SKM-1 treated with dmso at 0.1 percent for 144 hours (cell line): ENCODE results near the gene ORAI1.
"Not testable (repeated sequence)": the region's sequence is repeated elsewhere in the genome, so short reads cannot be mapped to it uniquely, and the experiment has no call there.

ENCODE experiments used
- DNase-seq: peaks from one replicate; lab custom pipeline; 2025; ENCODE audit not compliant: unreplicated experiment; lab: John Stamatoyannopoulos, UW

ORAI1 gene

GRCh38 chr12:121603581-121603980 lies 22.7 kb upstream of the ORAI1 start:
- no peak for DNase-seq

DNA sequence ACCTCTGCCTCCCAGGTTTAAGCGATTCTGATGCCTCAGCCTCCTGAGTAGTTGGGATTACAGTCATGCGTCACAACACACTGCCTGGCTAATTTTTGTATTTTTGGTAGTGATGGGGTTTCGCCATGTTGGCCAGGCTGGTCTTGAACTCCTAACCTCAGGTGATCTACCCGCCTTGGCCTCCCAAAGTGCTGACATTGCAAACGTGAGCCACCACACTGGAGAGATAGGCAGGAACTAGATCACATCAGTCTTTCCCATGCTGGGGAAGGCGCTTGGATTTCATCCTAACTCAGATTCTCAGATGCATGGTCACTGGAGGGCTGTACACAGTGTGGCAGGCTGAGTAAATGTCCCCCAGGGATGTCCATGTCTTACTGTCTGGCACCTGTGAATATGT lies 18.0 kb upstream of the ORAI1 start:
- DNase-seq: no peak

DNA sequence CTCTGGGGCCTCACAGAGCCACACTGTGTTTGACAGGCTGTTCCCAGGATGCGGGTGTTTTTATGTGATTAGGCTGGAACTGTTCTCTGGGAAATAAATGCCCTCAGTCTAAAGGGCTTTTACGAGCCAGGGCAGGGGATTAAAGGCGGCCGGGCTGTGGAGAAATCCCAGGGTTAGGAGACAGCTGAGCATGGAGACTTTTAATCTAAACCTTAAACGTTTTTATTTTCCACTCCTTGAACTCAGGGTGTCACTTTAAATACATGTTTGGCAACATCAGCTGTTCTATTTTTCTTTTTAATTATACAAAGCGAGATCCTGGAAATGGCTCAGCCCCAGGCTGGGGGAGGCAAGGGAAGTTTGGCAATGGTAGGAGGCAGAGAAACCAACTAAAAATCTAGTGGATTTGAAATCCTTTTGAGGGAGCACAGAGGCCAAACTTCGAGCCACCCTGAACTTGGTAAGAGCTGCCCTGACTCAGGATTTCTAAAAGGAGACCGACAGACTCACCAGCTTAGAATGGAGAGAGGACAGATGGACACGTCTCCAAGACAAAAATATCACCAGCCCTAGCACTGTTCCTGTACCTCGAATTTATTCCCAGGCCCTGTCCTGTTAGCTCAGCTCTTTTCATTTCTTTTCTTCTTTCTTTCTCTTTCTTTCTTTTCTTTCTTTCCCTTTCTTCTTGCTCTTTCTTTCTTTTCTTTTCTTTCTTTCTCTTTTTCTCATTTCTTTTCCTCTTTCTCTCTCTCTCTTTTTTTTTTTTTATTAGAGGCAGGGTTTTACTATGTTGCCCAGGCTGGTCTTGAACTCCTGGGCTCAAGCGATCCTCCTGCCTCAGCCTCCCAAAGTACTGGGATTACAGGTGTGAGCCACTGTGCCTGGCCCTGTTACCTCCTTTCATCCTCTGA lies 15.8 kb upstream of the ORAI1 start:
- no peak for DNase-seq

DNA sequence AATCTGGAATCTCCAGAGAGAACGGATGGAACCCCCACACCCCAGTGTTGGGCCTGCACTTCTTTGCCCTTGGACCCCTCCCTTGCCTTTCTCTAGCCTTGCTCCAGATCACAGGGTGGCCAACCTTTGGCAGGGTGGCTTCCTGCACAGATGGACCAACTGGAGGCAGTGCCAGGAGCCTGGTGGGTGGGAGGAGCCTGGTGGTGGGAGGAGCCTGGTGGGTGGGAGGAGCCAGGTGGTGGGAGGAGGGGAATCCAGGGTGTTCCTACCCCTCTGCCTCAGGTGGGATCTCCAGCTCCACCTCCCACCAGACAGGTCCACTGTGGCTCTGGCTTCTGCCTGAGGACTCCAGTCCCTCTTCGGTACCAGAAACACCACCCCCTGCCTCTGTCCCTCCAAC lies 15.0 kb upstream of the ORAI1 start:
- DNase-seq: no peak

DNA sequence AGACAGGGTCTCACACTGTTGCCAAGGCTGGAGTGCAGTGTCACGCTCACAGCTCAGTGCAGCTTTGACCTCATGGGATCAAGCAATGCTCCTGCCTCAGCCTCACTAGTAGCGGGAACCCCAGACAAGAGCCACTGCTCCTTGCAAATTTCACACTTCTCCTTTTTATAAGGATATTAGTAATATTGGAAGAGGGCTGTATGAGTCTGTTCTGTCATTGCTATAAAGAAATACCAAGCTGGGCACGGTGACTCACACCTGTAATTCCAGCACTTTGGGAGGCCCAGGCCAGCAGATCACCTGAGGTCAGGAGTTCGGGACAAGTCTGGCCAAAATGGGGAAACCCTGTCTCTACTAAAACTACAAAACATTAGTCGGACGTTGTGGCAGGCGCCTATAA lies 12.9 kb upstream of the ORAI1 start:
- no peak for DNase-seq

DNA sequence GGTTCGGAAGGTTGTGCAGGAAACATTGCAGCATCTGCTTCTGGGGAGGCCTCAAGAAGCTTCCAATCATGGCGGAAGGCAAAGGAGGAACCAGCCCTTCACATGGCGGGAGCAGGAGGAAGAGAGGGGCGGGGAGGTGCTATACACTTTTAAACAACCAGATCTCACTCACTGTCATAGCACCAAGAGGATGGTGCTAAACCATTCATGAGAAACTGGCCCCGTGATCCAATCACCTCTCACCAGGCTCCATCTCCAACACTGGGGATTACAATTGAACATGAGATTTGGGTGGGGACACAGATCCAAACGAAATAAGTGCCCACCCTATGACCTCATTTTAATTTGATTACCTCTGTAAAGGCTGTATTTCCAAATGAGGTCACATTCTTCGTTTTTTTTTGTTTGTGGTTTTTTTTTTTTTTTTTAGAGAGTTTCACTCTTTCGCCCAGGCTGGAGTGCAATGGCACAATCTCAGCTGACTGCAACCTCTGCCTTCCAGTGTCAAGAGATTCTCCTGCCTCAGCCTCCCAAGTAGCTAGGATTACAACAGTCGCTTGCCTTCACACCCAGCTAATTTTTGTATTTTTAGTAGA lies 11.4 kb upstream of the ORAI1 start:
- DNase-seq: no peak

DNA sequence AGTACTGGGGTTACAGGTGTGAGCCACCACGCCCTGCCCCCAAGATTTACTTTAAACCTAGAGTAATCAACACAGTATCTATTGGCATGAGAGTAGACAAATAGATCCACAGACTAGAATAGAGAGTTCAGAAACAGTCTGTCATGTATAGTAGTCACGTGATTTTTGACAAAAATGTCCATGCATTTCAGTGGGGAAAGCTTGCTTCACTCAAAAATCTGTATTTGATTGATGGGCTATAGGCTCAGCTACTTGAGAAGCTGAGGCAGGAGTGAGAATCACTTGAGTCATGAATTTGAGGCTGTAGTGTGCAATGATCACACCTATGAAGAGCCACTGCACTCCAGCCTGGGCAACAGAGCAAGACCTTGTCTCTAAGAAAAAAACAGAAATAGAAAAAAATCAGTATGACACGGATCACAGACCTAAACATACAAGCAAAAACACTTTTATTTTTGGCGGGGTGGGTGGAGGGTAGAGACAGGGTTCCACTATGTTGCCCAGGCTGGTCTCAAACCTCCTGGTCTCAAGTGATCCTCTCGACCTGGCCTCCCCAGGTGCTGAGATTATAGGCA lies 7.6 kb upstream of the ORAI1 start:
- DNase-seq: no peak

- no peak for DNase-seq
Observed at GRCh38 chr12:121620333-121620891, 5.9 kb upstream of the ORAI1 start.

DNA sequence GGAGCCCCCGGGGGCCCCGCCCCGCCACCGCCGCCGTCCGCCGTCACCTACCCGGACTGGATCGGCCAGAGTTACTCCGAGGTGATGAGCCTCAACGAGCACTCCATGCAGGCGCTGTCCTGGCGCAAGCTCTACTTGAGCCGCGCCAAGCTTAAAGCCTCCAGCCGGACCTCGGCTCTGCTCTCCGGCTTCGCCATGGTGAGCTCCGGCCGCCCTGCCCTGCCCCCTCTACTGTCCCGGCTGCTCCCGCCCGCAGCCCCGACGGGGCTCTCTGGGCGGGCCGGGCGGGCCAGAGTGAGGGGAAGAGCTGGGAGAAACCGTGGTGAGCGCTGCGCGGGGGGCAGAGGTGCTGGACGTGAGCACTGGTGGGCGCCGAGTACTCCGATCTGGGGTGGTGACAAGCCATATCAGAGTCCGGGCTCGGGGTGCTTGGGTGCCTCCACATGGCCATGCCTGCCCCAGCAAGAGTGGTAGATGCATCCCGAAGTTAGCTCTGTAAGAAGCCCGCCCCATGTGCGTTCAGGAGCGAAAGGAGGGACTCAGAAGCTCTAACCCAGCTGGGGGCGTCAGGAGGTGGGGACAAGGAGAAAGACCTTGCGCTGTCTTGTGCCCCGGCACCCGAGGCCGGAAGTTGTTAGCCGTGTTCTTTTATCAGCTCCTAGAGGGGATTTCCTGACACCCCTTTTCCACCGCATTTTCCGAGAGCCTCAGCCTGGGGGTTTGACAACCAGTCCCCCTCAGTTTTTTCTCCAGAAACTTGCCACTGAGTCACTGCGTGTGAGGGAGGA lies 717 bp downstream of the ORAI1 start:
- DNase-seq: no peak

DNA sequence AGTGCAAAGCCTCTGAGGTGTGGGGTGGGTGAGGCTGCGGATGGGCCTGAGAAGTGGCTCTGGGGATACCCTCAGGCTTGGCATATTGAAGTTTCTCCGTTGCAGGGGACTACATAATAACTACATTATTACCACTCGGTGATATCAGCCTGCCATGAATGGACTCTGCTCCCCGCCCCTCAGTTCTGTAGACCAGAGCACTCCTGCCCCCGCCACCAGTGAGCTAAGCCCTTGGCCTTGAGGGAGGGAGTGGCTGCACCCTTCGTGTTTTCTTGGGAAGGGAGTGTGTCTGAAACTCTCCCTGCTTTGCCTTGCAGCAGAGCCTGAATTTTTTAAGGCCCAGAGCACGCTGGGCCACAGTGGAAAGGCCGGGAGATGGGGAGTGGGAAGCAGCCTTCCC lies 1.7 kb downstream of the ORAI1 start:
- no peak for DNase-seq

DNA sequence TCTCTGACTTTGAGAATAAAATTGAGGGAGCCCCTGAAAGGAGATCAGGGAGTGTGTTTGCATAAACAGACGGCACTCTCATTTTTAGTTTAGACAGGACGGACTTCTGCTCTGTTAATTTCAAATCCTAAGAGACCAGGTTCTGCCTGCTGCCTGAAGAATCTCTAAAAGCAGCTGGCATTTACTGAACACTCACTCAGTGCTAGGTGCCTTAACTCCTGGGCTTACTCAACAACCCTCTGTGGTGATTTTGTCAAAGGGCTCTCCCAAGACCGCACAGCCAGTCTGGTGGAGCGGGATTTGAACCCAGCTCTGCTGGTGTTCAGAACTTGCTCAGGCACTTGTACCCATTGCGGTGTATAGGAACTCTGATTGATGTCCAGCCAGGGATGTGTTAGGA lies 2.2 kb downstream of the ORAI1 start:
- no peak for DNase-seq

- DNase-seq: no peak
Observed at GRCh38 chr12:121630791-121631355, 4.5 kb downstream of the ORAI1 start.

DNA sequence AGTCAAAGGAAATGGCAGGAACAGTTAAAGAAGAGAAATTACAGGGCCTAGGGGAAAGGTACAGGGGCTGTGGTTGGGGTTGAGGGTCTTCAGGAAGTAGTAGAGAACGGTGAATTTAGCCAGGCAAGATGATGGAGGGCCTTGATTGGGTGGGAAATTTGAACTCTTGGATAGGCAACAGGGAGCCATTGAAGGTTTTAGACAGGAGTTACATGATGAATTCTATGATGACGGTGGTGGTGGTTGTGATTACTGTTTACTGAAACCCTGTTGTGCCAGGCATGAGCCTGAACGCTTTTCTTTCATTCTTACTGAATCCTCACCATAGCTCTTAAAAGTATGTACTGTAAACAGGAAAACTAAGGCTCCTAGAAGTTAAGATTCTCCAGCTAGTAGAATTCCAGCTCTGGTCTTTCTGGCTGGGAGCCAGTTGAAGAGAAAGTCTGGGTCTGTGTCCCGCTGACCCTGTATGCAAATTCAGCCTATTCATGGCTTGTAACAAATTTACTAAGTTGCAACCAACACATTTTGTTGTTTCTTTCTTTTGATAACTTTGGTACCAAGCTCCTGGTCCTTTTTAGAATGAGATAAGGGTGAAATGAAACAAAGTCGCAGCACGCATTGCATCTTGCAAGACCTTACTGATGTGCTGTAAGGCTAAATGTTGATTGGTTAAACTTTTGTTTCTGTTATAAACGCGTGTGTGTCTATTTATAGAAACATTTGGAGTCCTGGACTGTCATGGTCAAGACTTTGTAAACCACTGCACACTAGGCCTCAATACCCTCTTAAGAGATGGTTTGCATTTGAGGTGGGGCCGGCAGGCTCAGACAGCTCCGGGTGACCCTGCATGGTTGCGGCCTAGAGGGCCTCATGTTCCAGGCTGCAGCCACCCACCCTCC lies 6.0 kb downstream of the ORAI1 start:
- DNase-seq: no peak

DNA sequence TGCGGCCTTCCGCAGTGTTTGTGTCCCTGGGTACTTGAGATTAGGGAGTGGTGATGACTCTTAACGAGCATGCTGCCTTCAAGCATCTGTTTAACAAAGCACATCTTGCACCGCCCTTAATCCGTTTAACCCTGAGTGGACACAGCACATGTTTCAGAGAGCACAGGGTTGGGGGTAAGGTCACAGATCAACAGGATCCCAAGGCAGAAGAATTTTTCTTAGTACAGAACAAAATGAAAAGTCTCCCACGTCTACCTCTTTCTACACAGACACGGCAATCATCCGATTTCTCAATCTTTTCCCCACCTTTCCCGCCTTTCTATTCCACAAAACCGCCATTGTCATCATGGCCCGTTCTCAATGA lies 7.5 kb downstream of the ORAI1 start:
- not testable (repeated sequence) for DNase-seq

DNA sequence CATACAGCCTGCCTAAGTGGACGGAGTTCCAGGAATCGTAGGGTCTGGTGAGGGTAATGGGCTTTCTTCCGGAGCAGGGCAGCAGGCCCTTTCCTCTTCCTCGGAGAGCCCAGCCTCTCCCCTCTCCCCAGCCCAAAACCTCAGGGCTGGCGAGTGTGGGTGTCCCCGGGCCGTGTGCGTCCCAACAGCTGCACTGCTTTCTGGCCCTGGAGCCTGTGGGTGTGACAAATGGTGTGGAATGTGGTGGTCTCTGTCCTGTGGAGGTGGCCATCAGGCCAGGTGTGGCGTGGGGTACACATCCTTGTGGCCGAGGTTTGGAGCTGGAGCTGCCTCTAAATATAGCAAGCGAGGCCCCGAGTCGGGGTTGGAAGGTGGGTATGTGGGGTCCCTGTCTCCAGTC lies 8.5 kb downstream of the ORAI1 start:
- no peak for DNase-seq

- no peak for DNase-seq
Observed at GRCh38 chr12:121637231-121637914, 11.0 kb downstream of the ORAI1 start.

DNA sequence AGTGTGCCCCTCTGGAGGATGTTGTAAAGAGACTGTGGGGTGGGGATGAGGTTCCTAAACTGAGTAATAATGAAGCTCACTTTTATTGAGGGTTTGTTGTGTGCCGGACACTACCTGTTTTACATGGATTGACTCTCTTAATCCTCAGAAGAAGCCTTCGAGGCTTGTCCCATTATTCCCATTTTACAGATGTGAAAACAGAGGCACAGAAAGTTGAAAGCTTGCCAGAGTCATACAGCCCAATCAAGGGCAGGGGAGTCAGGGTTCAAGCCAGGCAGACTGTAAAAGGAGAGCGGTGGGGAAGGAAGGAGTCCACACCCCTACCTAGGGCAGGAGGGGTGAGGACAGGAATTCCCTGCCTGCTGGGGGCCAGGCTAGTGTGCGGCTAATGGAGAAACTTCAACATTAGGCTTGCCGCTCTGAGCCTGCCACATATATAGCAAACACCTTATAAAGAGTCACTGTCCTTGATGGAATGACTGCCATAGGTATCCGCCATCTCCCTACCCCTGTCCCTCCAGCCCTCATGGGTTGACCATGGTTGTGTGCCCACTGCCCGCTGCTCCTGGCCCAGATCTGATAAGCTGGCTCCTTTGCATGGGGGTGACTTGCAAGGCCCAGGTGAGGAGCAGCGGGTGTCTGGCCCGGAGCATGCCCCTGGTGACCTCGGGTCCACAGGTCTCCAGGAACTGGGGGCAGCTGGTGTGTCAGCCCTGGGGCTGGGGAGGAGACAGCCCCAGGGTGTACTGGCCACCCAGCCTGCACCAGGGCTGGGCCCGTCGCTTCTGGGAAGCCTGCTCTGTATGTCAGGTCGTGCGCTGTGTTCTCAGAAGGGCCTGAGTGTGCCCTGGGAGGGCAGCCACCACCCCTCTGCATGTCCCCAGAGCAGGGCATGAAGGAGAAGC lies 12.2 kb downstream of the ORAI1 start:
- no peak for DNase-seq

- DNase-seq: no peak
Observed at GRCh38 chr12:121641343-121641630, 15.0 kb downstream of the ORAI1 start.
